HEK293T (cell line): ENCODE measurements around the gene PMEL.

Experiments
- FOXK2 ChIP-seq: fragments of 450-650 bp; IDR thresholded peaks from 2 replicates; pipeline ENCODE4 v1.6.1; 2016; ENCODE audit warnings: mild to moderate bottlenecking
- FOXM1 ChIP-seq: fragments of 450-650 bp; IDR thresholded peaks from 2 replicates; pipeline ENCODE4 v1.6.1; 2017; ENCODE audit warnings: mild to moderate bottlenecking, borderline replicate concordance
- SP1 ChIP-seq: fragments of 450-650 bp; IDR thresholded peaks from 2 replicates; pipeline ENCODE4 v1.6.1; 2017
- SUZ12 ChIP-seq: fragments of 450-650 bp; IDR thresholded peaks from 2 replicates; pipeline ENCODE4 v1.6.1; 2016; ENCODE audit warnings: mild to moderate bottlenecking

DNA sequence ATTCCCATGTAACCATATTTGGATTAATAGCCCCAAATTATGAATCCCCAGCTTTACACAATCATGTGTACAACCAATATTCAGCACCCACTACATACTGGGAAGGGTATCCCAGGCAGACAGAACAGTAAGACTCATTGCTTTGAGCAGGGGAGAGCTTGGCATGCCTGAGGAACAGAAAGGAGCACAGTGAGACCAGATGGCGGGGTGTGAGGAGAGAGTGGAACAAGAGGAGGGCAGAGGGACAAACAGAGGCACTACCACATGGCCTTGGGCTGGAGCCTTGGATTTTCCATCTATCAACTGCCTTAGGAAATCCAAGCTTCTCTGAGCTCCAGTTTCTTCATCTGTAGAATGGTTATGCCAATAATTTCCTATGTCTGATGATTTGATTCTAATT lies 31.1 kb downstream of the PMEL start:
- TF ChIP-seq SUZ12 (no peak), FOXK2 (no peak), FOXM1 (no peak), SP1 (no peak)
